Stomach (tissue), 4 donors: Measurements from ENCODE around the gene ZFPL1.

Experiments
- CTCF ChIP-seq, 7 experiments: fragments of 450-650 bp in 4 of 7; fragments of 200-600 bp in 3 of 7; sonication (generic) in 3 of 7; IDR thresholded peaks; one replicate each; pipeline ENCODE4 v1.5.1; 2016 to 2019; ENCODE audit warnings: antibody characterized with exemption in 7 of 7, control low read depth in 2 of 7, mild to moderate bottlenecking in 1 of 7
- EP300 ChIP-seq: sonication (generic); formaldehyde crosslinking; IDR thresholded peaks from one replicate; pipeline ENCODE4 v1.6.1; 2017; ENCODE audit warnings: antibody characterized with exemption
- POLR2A ChIP-seq, 4 donors: fragments of 450-650 bp; IDR thresholded peaks; one replicate each; pipeline ENCODE4 v1.6.1; 2016; ENCODE audit warnings: antibody characterized with exemption in 4 of 4, control low read depth in 2 of 4, mild to moderate bottlenecking in 1 of 4, moderate library complexity in 1 of 4
- POLR2AphosphoS5 ChIP-seq, 3 donors: sonication (generic); formaldehyde crosslinking; IDR thresholded peaks; one replicate each; pipeline ENCODE4 v1.6.1; 2016; ENCODE audit warnings: antibody characterized with exemption in 3 of 3

DNA sequence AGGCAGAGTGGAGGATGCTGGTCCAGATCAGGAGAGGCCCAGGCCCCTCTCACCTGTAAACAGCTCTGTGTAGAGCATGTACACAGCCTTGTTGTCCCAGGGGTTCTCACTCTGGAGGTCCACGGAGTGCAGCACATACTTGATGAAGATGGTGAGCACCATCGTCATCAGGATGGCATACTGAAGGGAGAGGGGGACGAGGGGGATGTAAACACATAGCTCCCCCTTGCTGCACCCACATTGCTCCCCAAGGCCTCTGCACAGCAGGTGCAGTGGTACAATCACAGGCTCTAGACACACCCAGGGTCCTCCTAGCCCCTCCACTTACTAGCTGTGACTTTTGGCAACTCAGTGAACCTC, 47.4 kb downstream of the ZFPL1 start:
- TF ChIP-seq POLR2A (IDR thresholded peaks at IDR 0.05), result no peak
- TF ChIP-seq CTCF (IDR thresholded peaks at IDR 0.05), result no peak
- no peak for TF ChIP-seq POLR2AphosphoS5 (IDR thresholded peaks at IDR 0.05)
- no peak for TF ChIP-seq EP300
